ENCODE data around the gene WSB1.

DNA sequence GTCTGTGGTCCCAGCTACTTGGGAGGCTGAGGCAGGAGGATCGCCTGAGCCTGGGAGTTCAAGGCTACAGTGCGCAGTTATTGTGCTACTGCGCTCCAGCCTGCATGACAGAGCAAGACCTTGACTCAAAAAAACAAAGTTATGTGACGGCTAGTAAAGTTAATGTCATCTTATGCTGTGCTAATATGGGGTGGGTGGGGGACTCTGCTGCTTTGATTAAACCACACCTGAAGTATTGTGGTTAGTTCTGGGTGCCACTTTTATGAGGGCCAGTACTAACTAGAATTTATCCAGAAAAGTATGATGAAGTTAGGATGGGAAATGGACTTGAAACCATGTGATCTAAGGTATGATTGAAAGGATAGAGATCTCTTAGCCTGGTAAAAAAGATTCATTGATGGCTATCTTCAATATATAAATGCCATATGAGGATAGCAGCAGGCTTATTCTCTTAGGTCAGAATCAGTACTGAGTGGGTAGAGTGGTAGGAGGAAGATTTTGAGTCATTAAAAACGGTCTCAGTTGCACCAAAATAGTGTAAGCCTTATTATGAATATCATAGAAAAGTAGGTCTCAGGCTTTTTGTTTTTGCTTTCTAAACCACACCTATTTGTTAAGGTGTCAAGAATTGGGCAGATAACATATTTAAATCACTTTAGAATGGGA lies 5.6 kb downstream of the WSB1 start:
- TF ChIP-seq EP300 (IDR thresholded peaks at IDR 0.05; ENCODE audit: borderline replicate concordance in 1 of 2, low read depth in 1 of 2, low read length in 1 of 2) (no peak), TAF1 (IDR thresholded peaks at IDR 0.05; ENCODE audit: borderline replicate concordance, low read depth, low read length) (no peak), CTCF (IDR thresholded peaks at IDR 0.05) (no peak), GABPA (IDR thresholded peaks at IDR 0.05; ENCODE audit: low read depth) (no peak), RAD21 (IDR thresholded peaks at IDR 0.05; ENCODE audit: low read length) (no peak)
- TF ChIP-seq, protein P1, sequence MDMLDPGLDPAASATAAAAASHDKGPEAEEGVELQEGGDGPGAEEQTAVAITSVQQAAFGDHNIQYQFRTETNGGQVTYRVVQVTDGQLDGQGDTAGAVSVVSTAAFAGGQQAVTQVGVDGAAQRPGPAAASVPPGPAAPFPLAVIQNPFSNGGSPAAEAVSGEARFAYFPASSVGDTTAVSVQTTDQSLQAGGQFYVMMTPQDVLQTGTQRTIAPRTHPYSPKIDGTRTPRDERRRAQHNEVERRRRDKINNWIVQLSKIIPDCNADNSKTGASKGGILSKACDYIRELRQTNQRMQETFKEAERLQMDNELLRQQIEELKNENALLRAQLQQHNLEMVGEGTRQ (IDR thresholded peaks at IDR 0.05; ENCODE audit: borderline replicate concordance, low read depth, low read length), result no peak
